HepG2 (cell line): Measurements from ENCODE around the gene FUCA2. TPM values are rescaled to one million over a fixed set of nuclear protein-coding genes. Genes with fewer than 3 reads are reported as not detected.
A peak's percentile ranks its signal among the peaks of the same experiment; 100 is the strongest.

Source experiments
- ATAC-seq: fragments of 200-7000 bp; cut with Tn5 transposase; 3 replicates; pipeline ENCODE4 v1.9.1; 2020; ENCODE audit warnings: mild to moderate bottlenecking, moderate library complexity
- BruUV-seq: library from RNA; stranded (reverse); fragments of 400-500 nt; replicated peaks from 2 replicates; lab custom pipeline; 2021; lab: Mats Ljungman, UMichigan
- CTCF ChIA-PET: fragments of 300-600 bp; formaldehyde crosslinking; extraction: SDS; loops from one replicate; lab custom pipeline; 2021; ENCODE audit warnings: low total read pairs, inconsistent platforms, low intra/inter-chr PET ratio; lab: Yijun Ruan, JAX
- POLR2A ChIA-PET: fragments of 350-600 bp; sonication (Branson Sonifier 250); formaldehyde crosslinking; loops from one replicate; lab custom pipeline; 2020; ENCODE audit warnings: antibody characterized with exemption, inconsistent platforms; lab: Yijun Ruan, JAX
- DNase-seq: peaks from one replicate; pipeline ENCODE4 v3.0.0-alpha.2; 2015; ENCODE audit warnings: low spot score
- FAIRE-seq: peaks from 3 replicates; lab custom pipeline; 2011; peaks lifted over from hg19 to GRCh38; lab: Jason Lieb, UNC
- H2AFZ ChIP-seq: one replicate; pipeline ENCODE4 v1.6.1; 2011; ENCODE audit warnings: low read length, inconsistent platforms
- H3K27ac ChIP-seq: fragments of 300-600 bp; 3 replicates; pipeline ENCODE4 v1.8.0; 2011; ENCODE audit warnings: mixed run types, mild to moderate bottlenecking, mixed read lengths, low read length, inconsistent platforms; ENCODE audit not compliant: insufficient read depth; ENCODE audit errors: extremely low read length
- H3K27me3 ChIP-seq, 2 experiments: fragments of 200-600 bp in 1 of 2; 2 replicates in 1 of 2; 3 replicates in 1 of 2; pipeline versions ENCODE4 v1.6.0 to v1.8.0; 2011; ENCODE audit warnings: low read length in 2 of 2, mild to moderate bottlenecking in 2 of 2, moderate library complexity in 2 of 2, inconsistent platforms in 1 of 2; ENCODE audit not compliant: insufficient read depth in 2 of 2, control insufficient read depth in 1 of 2
- H3K36me3 ChIP-seq, 2 experiments: fragments of 200-600 bp in 1 of 2; replicated peaks in 1 of 2; 2 replicates in 1 of 2; 3 replicates in 1 of 2; pipeline versions ENCODE4 v1.5.1 to v1.8.0; 2011; ENCODE audit warnings: low read length in 2 of 2, inconsistent platforms in 1 of 2; ENCODE audit not compliant: insufficient read depth in 2 of 2, control insufficient read depth in 1 of 2
- H3K4me1 ChIP-seq: 2 replicates; pipeline ENCODE4 v1.5.1; 2012; ENCODE audit warnings: low read length, inconsistent platforms; ENCODE audit not compliant: insufficient read depth
- H3K4me2 ChIP-seq: 2 replicates; pipeline ENCODE4 v1.6.0; 2011; ENCODE audit warnings: low read depth, low read length, inconsistent platforms
- H3K4me3 ChIP-seq, 3 experiments: fragments of 200-600 bp in 1 of 3; sonication (generic), shearing (Covaris generic) in 1 of 3; replicated peaks in 1 of 3; 2 replicates each; pipeline ENCODE4 v1.5.1; 2011 to 2016; ENCODE audit warnings: low read length in 3 of 3, inconsistent platforms in 2 of 3, low read depth in 2 of 3, mild to moderate bottlenecking in 2 of 3, control low read depth in 1 of 3, mixed read lengths in 1 of 3; ENCODE audit not compliant: insufficient read depth in 1 of 3
- H3K79me2 ChIP-seq: one replicate; pipeline ENCODE4 v1.6.1; 2011; ENCODE audit warnings: low read length, inconsistent platforms; ENCODE audit not compliant: insufficient read depth
- H3K9ac ChIP-seq: 2 replicates; pipeline ENCODE4 v1.6.0; 2011; ENCODE audit warnings: mild to moderate bottlenecking, low read depth, low read length, inconsistent platforms; ENCODE audit not compliant: insufficient read depth
- H3K9me3 ChIP-seq: 2 replicates; pipeline ENCODE4 v1.5.1; 2012; ENCODE audit warnings: mild to moderate bottlenecking, low read length
- H4K20me1 ChIP-seq: 2 replicates; pipeline ENCODE4 v1.6.0; 2011; ENCODE audit warnings: inconsistent platforms, mild to moderate bottlenecking, low read length, moderate library complexity; ENCODE audit not compliant: insufficient read depth
- BCL6 ChIP-seq: IDR thresholded peaks from 2 replicates; pipeline ENCODE4 v1.6.1; 2016; ENCODE audit warnings: missing genetic modification reagents, missing compliant biosample characterization
- FOSL1 ChIP-seq: sonication (generic); formaldehyde crosslinking; IDR thresholded peaks from 2 replicates; pipeline ENCODE4 v1.9.0; 2021; ENCODE audit warnings: missing genetic modification reagents, borderline replicate concordance
- HNRNPLL ChIP-seq: fragments of 200-400 bp; formaldehyde crosslinking; IDR thresholded peaks from 2 replicates; pipeline ENCODE4 v1.6.1; 2017; ENCODE audit warnings: mild to moderate bottlenecking, low read depth, low read length; ENCODE audit not compliant: poor library complexity, severe bottlenecking
- KAT8 ChIP-seq: IDR thresholded peaks from 2 replicates; pipeline ENCODE4 v1.6.1; 2016; ENCODE audit warnings: missing genetic modification reagents, missing compliant biosample characterization
- SIN3A ChIP-seq: IDR thresholded peaks from 2 replicates; pipeline ENCODE4 v1.6.1; 2011; ENCODE audit warnings: low read depth, mild to moderate bottlenecking, control low read depth, low read length, borderline replicate concordance
- ZNF335 ChIP-seq: sonication (generic); formaldehyde crosslinking; IDR thresholded peaks from 2 replicates; pipeline ENCODE4 v1.4.0; 2020; ENCODE audit warnings: missing genetic modification reagents
- ZNF598 ChIP-seq: sonication (generic); formaldehyde crosslinking; IDR thresholded peaks from 2 replicates; pipeline ENCODE4 v1.5.1; 2020; ENCODE audit warnings: mild to moderate bottlenecking, missing genetic modification reagents, borderline replicate concordance
- ZNF776 ChIP-seq: sonication (generic); formaldehyde crosslinking; IDR thresholded peaks from 2 replicates; pipeline ENCODE4 v1.4.0; 2020; ENCODE audit warnings: mild to moderate bottlenecking, missing genetic modification reagents
- WGBS: methylation state at CpG from one replicate; pipeline ENCODE4 v1.1.6; 2017; ENCODE audit warnings: low lambda C conversion rate; 5-methylcytosine and 5-hydroxymethylcytosine counted together
- in situ Hi-C: cut with HindIII; loops from 2 replicates; pipeline ENCODE4 v1.10.0; 2017; ENCODE audit warnings: low pct_unique_long_range_greater_than_20kb; ENCODE audit not compliant: extremely low pct_ligation_motif_present
- intact Hi-C: fragments of 100-400 bp; cut with micrococcal nuclease; formaldehyde crosslinking; loops from one replicate; pipeline ENCODE4 v1.10.0; 2022; ENCODE audit not compliant: unreplicated experiment
- polyA plus RNA-seq, 8 experiments: library from polyadenylated mRNA; depleted of rRNA in 3 of 8; stranded (reverse) in 7 of 8; unstranded in 1 of 8; fragments of >200 nt; fragmentation: Illumina TruSeq in 4 of 8; extraction: Trizol in 4 of 8; gene quantifications; 2 replicates each; pipeline versions ENCODE4 v1.2.1 to v1.2.3, GENCODE V29; 2011 to 2016; ENCODE audit warnings: low read depth in 4 of 8, missing spikeins in 1 of 8, mixed read lengths in 1 of 8; ENCODE audit not compliant: insufficient read depth in 1 of 8
- total RNA-seq, 5 experiments: library from RNA; depleted of rRNA; stranded (reverse); fragments of >200 nt; fragmentation: Illumina TruSeq; extraction: Trizol; gene quantifications; 2 replicates each; pipeline ENCODE4 v1.2.3, GENCODE V29; 2016; ENCODE audit warnings: low read depth in 1 of 5
- TF ChIP-seq, protein P1 (sequence below): sonication (generic); formaldehyde crosslinking; IDR thresholded peaks from 2 replicates; pipeline ENCODE4 v1.4.0; 2020; ENCODE audit warnings: mild to moderate bottlenecking, missing genetic modification reagents
- TF ChIP-seq, protein P2 (sequence below): sonication (generic); formaldehyde crosslinking; IDR thresholded peaks from 2 replicates; pipeline ENCODE4 v1.4.0; 2020; ENCODE audit warnings: missing genetic modification reagents; ENCODE audit errors: not compliant biosample characterization

Gene FUCA2
- total and polyA plus RNA-seq, 2 of the 13 experiments (the other 11 are each of a cell fraction or from before 2014, with no cell fraction given) = 87.4 to 144 TPM

DNA sequence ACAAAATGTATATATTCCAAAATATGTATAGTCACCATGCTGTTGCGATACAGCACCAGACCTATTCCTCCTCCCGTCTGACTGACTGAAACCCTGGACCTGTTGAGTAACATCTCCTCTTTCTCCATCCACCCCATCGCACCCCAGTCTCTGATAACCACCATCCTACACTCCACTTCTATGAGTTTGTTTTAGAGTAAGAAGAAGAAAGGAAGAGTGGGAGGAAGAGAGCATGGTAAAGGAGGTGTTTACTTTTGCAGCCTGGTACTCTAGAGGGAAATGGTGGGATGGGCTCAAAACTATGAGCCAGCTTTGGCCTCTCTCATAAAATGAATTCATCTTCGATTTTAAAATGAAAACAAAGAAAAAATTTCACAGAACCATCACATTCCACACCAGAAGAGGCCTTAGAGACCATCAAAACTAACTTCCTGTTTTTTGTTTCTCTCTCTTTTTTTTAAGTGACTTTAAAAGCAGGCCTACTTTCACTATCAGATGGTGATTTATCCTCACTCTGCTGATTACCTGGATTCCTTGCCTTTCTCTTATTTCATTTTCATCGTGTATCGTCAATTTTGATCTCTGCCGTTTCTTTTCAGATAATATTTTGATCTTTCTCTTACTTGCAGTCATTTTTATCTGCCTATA is 16.8 kb upstream of the FUCA2 start:
- ATAC-seq (no peak), DNase-seq (no peak), FAIRE-seq (peak; percentile 40)
- Histone ChIP-seq H3K9me3 (no peaks in the 10 kb centered on the region), H3K36me3 (no peaks in the 10 kb centered on the region), H3K27me3 (peaks cover 0 to 7% of the 10 kb centered on the region in 2 experiments; a peak in 3 of 5 replicates), H2AFZ (no peak overlapping the region), H3K79me2 (no peaks in the 10 kb centered on the region), H3K9ac (no peak overlapping the region), H3K27ac (no peak overlapping the region), H3K4me3 (no peak overlapping the region), H3K4me2 (no peak overlapping the region), H4K20me1 (no peaks in the 10 kb centered on the region), H3K4me1 (no peaks in the 10 kb centered on the region)
- in situ Hi-C loops (no loop called here), intact Hi-C loops (no loop called here)
- TF ChIP-seq SIN3A (no peak), FOSL1 (CRISPR knock-in tag) (no peak), BCL6 (CRISPR knock-in tag) (no peak), ZNF335 (CRISPR knock-in tag) (no peak), HNRNPLL (no peak), ZNF776 (CRISPR knock-in tag) (no peak), KAT8 (CRISPR knock-in tag) (no peak), ZNF598 (CRISPR knock-in tag) (no peak)
- TF ChIP-seq, protein P1, sequence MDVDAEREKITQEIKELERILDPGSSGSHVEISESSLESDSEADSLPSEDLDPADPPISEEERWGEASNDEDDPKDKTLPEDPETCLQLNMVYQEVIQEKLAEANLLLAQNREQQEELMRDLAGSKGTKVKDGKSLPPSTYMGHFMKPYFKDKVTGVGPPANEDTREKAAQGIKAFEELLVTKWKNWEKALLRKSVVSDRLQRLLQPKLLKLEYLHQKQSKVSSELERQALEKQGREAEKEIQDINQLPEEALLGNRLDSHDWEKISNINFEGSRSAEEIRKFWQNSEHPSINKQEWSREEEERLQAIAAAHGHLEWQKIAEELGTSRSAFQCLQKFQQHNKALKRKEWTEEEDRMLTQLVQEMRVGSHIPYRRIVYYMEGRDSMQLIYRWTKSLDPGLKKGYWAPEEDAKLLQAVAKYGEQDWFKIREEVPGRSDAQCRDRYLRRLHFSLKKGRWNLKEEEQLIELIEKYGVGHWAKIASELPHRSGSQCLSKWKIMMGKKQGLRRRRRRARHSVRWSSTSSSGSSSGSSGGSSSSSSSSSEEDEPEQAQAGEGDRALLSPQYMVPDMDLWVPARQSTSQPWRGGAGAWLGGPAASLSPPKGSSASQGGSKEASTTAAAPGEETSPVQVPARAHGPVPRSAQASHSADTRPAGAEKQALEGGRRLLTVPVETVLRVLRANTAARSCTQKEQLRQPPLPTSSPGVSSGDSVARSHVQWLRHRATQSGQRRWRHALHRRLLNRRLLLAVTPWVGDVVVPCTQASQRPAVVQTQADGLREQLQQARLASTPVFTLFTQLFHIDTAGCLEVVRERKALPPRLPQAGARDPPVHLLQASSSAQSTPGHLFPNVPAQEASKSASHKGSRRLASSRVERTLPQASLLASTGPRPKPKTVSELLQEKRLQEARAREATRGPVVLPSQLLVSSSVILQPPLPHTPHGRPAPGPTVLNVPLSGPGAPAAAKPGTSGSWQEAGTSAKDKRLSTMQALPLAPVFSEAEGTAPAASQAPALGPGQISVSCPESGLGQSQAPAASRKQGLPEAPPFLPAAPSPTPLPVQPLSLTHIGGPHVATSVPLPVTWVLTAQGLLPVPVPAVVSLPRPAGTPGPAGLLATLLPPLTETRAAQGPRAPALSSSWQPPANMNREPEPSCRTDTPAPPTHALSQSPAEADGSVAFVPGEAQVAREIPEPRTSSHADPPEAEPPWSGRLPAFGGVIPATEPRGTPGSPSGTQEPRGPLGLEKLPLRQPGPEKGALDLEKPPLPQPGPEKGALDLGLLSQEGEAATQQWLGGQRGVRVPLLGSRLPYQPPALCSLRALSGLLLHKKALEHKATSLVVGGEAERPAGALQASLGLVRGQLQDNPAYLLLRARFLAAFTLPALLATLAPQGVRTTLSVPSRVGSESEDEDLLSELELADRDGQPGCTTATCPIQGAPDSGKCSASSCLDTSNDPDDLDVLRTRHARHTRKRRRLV (CRISPR knock-in tag) = no peak
- TF ChIP-seq, protein P2, sequence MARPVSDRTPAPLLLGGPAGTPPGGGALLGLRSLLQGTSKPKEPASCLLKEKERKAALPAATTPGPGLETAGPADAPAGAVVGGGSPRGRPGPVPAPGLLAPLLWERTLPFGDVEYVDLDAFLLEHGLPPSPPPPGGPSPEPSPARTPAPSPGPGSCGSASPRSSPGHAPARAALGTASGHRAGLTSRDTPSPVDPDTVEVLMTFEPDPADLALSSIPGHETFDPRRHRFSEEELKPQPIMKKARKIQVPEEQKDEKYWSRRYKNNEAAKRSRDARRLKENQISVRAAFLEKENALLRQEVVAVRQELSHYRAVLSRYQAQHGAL (CRISPR knock-in tag) = no peak
- ChIA-PET CTCF (no interaction called here), POLR2A (no interaction called here)
- BruUV-seq = no TSS peak
- 52% methylated on average over 7 of the region's 7 CpGs for WGBS
